NOMO-1 (cell line): ENCODE data around the gene HOXD11.

Source experiments
- DNase-seq, 2 experiments: peaks; one replicate each; lab custom pipeline; 2025; ENCODE audit not compliant: unreplicated experiment in 2 of 2; lab: John Stamatoyannopoulos, UW

HOXD11 gene

DNA sequence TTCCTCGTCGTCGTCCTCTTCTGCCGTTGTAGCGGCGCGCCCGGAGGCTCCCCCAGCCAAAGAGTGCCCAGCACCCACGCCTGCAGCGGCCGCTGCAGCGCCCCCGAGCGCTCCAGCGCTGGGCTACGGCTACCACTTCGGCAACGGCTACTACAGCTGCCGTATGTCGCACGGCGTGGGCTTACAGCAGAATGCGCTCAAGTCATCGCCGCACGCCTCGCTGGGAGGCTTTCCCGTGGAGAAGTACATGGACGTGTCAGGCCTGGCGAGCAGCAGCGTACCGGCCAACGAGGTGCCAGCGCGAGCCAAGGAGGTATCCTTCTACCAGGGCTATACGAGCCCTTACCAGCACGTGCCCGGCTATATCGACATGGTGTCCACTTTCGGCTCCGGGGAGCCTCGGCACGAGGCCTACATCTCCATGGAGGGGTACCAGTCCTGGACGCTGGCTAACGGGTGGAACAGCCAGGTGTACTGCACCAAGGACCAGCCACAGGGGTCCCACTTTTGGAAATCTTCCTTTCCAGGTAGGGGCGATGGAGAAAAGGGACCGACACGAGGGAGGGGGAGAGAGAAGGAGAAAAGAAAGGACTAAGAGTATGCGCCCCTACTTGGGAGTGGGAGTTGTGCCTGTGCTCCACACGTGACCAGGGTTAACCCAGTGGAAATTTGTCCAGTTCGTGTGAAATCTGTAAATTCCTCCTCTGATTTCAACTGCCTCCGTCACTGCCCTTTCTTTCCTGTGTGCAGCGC lies 13.8 kb upstream of the HOXD11 start:
- no peak for DNase-seq

DNA sequence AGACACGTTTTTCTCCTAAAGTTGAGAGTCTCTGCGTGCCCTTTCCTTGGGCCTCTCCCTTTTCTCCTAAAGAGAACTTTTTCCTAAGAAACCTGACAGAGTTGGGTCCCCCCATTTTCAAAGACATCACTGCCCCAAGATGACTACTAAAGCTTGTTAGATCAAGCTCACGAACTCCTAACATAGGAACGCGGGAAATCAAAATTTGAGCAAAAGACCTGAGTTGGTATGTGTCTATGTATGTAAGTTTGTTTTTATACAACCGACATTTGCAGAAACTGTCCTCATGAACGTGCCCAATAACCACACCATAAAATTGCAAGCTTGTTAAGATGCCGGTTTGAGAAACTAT lies 13.2 kb upstream of the HOXD11 start:
- no peak for DNase-seq

DNA sequence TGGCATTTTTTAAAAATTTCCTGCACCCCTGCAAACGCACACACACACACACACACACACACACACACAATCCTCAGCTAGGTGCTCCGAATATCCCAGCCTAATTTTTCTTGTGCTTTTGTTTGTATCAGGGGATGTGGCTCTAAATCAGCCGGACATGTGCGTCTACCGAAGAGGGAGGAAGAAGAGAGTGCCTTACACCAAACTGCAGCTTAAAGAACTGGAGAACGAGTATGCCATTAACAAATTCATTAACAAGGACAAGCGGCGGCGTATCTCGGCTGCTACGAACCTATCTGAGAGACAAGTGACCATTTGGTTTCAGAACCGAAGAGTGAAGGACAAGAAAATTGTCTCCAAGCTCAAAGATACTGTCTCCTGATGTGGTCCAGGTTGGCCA lies 12.7 kb upstream of the HOXD11 start:
- no peak for DNase-seq

DNA sequence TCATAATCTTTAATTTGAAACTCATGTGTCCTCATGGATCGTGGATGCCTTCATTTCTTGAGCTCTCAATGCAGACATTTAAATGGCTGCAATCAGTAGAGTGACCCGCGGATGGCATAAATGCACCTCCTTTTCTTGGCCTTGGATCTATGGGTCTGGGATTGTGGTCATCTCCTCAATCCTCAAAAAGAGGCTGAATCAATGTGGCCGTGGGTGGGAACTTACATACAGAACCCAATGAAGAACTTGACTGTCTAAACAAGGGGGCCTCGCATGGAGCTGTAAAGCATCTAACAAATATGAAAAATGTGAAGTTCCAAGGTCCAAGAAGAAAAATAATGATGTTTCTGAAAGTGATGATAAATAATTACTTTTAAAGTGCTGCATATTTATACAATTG lies 11.7 kb upstream of the HOXD11 start:
- DNase-seq, result no peak

DNA sequence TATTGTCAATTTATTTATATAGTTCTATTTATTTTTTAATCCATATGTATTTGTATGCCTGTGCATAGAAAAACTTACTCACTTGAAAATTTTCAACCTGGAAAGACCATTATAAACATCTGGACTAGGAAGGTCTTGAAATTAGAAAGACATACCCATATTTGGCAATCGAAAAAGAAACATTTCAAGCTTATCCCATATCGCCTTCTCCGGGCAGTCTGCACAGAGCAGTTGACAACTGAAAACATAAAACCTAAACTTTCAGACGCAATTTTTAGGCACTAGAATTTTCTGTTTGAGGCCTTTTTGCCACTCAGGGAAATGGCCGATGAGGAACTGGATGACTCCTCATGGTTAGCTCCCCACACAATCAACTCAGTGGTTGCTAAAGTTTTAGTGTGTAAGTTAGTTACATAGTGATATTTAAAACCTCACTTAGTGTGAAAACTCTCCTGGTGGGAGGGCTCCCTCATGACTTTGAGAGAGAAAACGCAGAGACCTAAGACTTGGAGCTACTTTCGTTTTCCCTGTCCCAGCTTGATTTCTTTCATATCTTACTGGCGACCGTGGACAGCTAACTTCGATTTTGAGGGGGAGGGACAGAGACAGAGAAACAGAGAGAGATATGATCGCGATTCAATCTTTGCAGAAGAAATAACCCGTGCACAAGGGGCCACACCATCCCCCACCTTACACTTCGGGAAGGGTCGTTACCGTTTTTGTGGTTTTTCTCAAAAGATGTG lies 10.7 kb upstream of the HOXD11 start:
- DNase-seq, result no peak

DNA sequence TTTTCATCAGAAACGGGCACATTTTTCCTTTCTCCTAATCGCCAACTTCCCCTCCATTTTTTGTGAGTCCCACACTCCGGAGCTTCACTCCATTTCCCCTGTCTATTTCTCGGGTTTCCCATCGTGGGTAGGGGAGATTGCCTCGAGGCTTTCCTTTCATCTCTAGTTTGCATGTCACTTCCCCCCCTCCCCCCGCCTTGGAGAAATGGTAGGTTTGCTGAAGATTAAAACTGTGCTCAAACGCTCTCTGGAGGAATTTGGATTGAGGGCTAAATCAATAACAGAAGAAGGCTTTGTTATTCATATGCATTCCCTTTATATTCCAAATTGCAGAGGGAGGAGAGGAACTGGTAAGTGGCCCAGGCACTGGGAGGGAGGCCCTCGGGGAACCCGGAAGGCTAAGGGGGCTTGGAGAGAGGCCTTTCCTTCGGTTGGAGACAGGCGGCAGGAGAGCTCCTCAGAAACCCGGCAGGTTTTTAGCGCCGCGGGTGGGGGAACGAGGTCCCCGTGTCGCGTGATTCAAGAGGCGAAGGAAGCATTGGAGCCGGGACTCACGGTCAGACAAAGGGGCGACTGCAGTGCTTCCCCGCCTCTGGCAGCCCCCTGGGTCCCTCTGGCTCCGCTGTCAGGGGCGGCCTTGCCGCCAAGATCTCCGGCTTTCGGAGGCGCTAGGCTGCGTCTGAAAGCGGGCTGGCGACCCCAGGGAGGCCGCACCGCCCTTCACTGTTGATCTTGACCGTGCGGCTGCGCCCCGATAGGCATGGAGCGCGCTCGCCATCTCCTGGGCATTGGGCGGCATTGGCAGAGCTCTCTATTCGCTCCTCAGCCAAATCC lies 9.9 kb upstream of the HOXD11 start:
- DNase-seq, result peak; percentile 59 to 81

DNA sequence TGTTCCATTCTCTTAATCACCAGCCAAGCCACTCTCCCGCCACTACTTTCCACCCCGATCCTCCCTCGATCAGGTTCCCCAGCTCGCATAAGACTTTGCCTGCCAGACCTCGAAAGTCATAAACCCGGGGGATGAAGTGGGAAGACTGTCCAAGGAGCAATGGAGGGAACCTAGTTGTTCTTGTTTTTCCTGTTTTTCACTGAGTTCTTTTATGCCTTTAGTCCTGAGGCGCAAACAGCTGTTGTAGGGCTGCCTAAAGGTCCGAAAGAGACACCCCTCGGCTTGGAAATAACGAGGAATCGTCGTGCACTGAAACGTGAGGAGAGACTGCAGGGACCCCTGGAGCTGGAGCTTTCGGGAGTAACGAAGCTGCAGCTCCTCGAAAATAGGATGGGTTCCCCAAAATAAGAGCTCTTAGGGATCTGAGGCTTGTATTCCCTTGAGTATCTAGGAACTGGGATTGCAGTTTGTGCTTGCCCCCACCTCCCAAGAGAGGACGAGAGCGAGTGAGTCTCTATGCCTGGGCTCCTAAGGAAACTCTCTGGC lies 9.2 kb upstream of the HOXD11 start:
- DNase-seq, result no peak

DNA sequence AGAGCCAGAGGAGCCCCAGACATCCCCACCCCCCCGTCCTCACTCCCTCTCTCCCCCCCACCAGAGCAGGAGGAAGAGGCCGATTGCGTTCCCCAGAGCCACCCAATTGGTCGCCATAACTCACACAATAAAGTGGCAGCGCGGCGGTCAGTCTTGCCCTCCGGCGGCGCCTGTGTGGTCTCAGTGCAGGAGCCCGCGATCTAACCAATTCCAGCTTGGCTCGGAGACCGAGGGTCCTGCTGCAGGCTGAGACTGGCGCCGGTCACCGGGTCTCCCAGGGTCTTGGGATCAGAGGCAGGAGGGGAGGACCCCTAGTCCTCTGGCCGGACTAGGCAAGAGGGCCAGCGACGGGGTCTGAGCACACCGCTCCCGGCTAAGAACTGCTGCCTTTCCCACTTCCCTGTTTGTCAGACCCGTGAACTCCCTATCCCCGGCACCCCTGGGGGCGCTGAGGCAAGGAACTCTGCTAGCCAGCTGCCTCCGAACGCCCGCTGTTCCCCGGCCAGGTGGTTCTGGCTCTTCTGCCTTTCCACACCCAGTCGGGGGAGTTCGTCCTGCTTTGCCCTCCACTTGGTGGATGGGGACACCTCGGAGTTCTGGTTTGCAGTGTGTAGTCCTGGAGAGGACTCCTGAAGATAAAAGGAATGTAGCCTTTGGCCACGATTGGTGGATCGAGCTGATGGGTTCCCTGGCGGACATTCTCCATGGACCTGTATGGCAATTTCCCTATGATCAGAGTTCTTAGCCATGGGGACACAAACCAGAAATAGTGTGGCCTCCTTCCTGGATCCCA lies 8.5 kb upstream of the HOXD11 start:
- no peak for DNase-seq

DNA sequence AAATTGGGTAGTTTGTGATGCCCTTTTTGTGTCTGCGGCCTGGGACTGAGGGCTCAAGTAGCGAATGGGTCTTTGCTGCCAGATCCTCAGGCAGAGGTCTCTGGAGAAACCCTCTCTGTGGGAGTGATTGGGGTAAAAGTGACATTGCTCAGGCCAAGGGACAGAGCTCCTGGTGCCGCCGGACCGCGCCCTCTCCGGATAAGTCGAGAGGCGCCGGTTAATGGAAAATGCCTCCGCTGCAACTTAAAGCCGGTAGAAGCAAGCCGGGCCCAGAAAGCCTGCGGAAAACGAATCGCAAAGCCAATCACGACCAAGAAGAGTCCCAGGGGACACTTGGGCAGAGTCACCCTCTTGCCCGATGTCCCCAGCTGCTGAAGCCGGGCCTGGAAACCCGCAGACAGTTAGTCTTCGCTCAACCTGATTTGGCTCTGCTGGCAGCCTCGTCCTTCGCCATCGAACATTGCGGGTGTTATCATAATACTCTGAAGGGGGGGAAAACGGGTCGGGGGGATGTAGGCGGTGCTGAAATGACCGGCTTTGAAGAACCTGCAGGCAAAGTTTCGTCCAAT lies 7.8 kb upstream of the HOXD11 start:
- no peak for DNase-seq

DNA sequence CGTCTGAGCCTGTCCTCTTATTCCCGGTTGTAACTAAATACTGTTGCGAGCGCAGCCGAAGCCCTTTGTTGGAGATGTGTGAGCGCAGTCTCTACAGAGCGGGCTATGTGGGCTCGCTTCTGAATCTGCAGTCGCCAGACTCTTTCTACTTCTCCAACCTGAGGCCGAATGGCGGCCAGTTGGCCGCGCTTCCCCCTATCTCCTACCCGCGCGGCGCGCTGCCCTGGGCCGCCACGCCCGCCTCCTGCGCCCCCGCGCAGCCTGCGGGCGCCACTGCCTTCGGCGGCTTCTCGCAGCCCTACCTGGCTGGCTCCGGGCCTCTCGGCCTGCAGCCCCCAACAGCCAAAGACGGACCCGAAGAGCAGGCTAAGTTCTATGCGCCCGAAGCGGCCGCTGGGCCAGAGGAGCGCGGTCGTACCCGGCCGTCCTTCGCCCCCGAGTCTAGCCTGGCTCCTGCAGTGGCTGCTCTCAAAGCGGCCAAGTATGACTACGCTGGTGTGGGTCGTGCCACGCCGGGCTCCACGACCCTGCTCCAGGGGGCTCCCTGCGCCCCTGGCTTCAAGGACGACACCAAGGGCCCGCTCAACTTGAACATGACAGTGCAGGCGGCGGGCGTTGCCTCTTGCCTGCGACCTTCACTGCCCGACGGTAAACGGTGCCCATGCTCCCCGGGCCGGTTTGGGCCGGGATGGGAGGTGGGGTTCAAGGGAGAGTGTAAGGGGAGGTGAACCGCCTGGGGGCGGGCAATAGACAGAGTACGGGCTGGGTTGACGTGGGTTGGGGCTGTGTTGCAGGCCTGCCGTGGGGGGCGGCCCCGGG lies 7.1 kb upstream of the HOXD11 start, which contains the start of gene HOXD12:
Gene HOXD12, plus strand, starts transcription at position 68 of the 819 bp plus-strand sequence. Its CDS starts 7 bp downstream, at position 75.
- no peak for DNase-seq

DNA sequence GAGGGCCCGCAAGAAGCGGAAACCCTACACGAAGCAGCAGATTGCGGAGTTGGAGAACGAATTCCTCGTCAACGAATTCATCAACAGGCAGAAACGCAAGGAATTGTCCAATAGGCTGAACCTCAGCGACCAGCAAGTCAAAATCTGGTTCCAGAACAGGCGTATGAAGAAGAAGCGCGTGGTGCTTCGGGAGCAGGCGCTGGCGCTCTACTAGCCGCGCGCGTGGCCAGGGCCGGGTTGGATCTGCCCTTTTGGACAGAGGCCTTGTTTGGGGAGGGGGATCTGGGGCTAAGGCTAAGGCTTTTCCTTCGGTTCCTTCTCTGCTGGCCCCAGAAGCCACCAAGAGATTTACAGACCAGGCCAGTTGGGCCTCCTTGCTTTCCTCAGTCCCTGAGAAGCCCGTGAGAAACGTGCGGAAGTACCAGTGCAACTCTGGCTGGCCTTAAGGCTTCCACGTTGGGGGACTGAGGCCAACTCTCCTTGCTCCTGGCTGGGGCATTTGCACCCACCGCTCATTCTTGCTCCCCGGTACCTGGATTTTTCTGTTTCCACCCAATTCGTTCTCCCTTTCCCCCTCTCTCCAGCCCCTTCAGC lies 6.4 kb upstream of the HOXD11 start:
- no peak for DNase-seq

DNA sequence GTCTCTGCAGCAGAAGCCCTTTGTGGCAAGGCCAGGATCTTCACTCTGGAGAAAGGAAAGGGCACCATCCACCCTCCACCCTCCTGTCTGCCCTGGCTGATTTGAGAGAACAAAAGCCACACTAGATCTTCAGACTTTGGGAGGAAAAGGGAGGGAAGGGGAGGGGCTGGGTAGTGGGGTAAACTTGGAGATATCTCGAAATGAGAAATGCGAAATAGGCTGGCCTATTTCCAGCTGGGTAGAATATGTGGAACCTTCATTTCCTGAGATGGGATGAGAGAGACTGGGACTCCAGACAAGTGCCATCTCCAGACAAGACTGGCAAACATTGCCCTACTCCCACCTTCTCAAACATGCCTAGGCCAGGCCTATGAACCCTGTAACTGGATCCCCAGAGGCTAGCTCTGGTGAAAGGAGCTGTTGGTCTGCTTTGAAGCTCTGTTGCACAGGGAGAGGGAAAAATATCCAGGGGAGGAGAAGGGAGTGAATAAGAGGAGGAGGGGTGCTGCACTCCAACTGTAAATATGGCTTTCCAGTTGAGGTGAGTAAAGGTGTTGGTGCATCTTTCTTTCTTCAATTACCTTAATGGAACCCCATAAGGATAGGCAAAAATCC lies 5.8 kb upstream of the HOXD11 start:
- no peak for DNase-seq

DNA sequence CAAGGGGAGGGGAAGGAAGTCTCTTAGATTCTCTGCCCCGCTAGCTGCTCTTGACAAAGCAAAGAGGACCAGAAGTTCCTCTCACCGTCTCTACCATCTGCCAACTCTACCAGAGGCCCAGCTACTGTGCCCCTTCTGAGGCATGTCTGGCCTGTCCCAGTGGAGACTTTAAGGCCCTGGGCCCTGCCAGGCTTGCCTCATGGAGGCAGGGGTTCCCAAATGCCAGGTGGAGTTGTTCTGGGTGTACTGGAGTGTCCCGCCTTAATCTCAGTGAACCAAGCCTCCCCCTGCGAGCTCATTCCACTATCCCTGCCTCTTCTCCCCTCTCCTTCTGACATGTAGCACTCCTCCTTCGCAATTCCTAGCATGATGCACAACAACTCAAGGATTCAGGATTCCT lies 5.2 kb upstream of the HOXD11 start:
- no peak for DNase-seq

DNA sequence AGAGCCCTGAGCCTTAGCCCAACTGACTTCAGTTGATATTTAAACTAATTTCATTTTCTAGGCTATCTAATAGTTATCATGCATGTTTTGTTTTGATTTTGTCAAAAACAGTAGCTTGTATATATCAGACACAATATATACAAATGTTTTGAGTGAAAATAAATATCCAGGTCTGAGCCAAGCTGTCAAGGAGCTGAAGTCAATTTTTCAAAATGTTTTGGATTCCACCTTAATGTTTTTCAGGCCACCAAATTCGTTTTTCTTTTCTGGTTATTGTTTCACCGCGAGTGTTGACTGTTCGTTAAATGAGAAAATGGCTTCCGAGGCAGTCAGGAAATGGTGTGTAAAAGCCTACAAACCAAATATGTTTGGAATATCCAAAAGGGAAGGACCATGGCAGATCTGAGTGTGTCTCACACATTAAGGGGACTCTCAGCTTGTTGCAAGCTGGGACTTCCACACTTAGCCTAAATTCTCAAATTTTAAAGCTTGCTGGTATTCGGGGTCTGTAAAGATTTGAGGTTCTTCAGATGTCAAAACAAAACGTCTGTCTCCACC lies 4.7 kb upstream of the HOXD11 start:
- DNase-seq, result no peak

DNA sequence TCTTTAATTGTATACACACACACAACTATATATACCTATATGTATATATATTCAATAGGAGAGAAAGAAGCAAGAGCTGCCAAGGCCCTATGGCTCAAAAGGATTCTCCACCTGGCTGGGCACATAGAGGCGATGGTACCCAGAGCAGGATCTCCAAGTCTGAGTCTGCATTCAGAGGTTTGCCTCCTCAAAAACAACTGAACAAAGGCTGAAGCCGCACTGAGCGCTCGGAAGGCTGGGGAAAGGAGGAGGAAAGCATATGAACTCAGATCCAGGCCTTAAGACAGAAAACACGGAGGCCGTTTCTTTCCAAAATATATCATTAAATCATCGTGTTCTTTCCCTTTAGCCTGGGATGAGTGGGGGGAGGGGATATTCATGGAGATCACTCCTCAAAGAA lies 3.9 kb upstream of the HOXD11 start:
- DNase-seq, result no peak

DNA sequence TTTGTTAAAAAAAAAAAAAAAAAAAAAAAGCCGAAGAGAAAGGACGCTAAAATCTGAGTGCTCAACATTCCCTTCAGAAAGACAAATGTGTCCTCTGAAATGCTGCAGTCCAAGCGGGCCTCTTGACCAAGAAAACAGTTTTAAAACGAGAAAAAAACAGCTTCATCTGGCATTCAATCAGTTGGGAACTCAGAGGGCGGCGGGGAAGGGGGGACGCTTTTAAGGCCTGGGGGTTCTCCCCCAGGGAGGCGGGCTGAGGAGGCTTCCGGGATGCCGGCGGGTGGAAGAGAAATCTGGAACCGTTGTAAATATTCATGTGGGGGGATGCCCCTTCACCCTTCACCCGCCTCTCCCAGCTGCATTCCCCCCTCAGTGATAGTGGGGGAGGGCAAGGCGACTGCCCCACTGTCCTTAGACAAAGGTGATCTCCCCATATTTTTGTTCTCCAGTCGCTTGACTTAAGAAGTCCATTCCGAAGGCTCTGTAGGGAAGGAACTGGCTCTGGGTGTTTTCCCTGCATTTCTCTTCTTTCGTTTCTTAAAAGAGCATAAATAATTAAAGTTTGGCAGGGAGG lies 3.3 kb upstream of the HOXD11 start:
- no peak for DNase-seq

DNA sequence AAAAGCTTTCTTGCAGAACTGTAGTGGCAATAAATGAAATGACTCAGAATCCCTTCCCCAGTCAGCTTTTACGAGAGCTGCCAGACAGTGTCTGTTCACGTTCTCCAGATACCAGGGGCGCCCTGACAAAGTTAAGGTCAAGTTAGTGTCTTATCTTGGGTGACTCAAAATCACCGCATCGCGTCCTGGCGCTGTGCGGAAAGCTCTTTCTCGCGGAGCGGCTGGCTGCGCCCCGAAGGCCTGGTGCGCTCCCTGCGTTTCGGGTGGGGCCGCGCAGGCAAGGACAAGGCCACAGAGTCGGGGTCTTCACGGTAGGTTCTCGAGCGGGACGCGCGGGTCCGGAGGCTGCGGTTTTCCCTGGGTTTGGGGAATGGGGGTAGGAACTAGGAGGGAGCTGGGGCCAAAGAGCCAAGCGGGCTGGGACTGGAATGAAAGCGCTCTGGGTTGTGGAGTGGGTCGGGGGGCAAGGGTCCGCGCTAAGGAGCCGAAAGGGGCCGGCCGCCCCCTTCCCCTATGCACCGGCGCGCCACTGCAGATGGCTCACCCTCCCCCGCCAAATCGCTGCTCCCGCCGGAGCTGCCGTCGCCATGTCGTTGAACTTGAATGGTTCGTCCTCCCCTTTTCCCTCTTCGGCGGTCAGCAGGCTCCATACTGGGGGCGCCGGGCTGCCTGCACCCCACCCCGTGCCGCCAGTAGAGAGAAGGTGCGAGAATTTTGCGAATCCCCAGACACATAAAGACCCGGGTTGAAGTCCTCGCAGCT lies 2.6 kb upstream of the HOXD11 start:
- DNase-seq, result no peak
